Measurements from ENCODE around the gene MXRA8.
"Not testable (repeated sequence)": the region's sequence is repeated elsewhere in the genome, so short reads cannot be mapped to it uniquely, and the experiment has no call there.

MXRA8 gene

DNA sequence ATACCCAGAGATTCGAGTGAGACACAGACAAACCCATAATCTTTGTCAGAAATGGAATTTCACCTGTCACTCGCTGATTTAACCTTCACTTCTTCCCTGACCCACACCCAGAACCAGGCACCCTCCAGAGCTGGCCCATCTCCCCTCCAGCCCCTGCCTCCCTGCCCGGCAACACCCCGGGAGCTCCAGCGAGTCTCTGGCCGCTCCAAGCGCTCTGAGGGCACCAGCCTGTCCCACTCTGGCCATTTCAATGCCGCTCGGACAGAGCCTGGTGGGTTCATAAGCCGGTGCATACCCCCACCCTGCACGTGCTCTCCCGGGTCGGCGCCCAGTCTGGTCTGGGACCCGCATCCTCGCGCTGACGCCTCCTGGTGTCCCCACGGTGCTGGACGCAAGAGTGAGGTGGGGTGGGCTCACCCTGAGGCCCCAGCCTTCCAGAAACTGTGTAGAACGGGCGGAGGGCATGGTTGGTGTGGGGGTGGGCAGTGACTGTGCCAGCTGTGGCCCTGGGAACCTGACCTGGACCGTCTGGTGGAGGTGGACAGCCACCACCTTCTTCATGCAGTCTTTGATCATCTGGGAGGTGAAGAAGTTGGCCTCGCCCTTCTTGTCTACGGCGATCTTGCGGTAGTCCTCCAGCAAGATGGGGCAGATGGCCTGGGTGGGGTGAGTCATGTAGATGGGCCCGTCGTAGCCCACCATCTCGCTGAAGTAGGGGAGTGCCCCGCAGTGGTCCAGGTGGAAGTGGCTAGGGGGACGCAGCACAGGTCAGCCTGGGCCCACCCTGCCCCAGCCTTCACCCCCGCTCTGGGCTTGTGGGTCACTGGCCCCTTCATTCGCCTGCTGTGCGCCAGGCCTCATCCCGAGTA lies 39.3 kb downstream of the MXRA8 start:
- DNase-seq (ENCODE audit: low read depth, low spot score), result no peak
- H3K4me3 ChIP-seq (ENCODE audit: insufficient read length, low read depth), result no peak overlapping the region
- peaks cover 14% of the 10 kb centered on the region for H3K4me1 ChIP-seq (ENCODE audit: insufficient read depth, insufficient read length)
- H3K36me3 ChIP-seq (ENCODE audit: insufficient read depth, insufficient read length, low read length), result peaks cover 71% of the 10 kb centered on the region
- TF ChIP-seq YY1 (IDR thresholded peaks at IDR 0.05; ENCODE audit: insufficient read depth, insufficient read length), result no peak
- TF ChIP-seq SUZ12 (IDR thresholded peaks at IDR 0.05; ENCODE audit: extremely low read depth, insufficient read depth, insufficient read length), result no peak
- TF ChIP-seq ZNF274 (IDR thresholded peaks at IDR 0.05; ENCODE audit: low read depth, low read length), result no peak
- no peak overlapping the region for H3K9ac ChIP-seq (ENCODE audit: insufficient read length, low read depth)
- no peaks in the 10 kb centered on the region for H3K27me3 ChIP-seq (ENCODE audit: insufficient read depth, insufficient read length)
- H3K9me3 ChIP-seq (ENCODE audit: insufficient read depth, low read length), result no peaks in the 10 kb centered on the region

DNA sequence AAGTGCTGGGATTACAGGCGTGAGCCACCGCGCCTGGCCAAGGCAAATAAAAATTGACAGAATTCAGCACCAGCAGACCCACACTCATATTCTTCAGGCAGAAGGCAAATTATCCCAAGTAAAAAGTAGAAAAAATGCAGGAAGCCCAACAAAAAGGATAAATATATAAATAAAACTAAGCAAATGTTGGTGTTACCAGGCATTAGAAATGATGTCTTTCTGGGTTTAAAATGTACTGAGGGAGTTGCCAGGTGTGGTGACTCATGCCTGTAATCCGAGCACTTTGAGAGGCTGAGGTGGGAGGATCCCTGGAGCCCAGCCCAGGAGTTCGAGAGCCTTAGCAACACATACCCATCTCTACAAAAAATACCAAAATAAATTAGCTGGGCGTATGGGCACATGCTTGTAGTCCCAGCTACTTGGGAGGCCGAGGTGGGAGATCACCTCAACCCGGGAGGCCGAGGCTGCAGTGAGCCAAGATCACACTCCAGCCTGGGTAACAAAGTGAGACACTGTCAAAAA lies 40.2 kb downstream of the MXRA8 start:
- H3K4me3 ChIP-seq (ENCODE audit: insufficient read length, low read depth), result no peak overlapping the region
- no peak overlapping the region for H3K9ac ChIP-seq (ENCODE audit: insufficient read length, low read depth)
- H3K27me3 ChIP-seq (ENCODE audit: insufficient read depth, insufficient read length), result no peaks in the 10 kb centered on the region
- DNase-seq (ENCODE audit: low read depth, low spot score), result no peak
- H3K36me3 ChIP-seq (ENCODE audit: insufficient read depth, insufficient read length, low read length), result peaks cover 79% of the 10 kb centered on the region
- peaks cover 14% of the 10 kb centered on the region for H3K4me1 ChIP-seq (ENCODE audit: insufficient read depth, insufficient read length)
- no peaks in the 10 kb centered on the region for H3K9me3 ChIP-seq (ENCODE audit: insufficient read depth, low read length)
- TF ChIP-seq ZNF274 (IDR thresholded peaks at IDR 0.05; ENCODE audit: low read depth, low read length) (no peak), SUZ12 (IDR thresholded peaks at IDR 0.05; ENCODE audit: extremely low read depth, insufficient read depth, insufficient read length) (no peak)

DNA sequence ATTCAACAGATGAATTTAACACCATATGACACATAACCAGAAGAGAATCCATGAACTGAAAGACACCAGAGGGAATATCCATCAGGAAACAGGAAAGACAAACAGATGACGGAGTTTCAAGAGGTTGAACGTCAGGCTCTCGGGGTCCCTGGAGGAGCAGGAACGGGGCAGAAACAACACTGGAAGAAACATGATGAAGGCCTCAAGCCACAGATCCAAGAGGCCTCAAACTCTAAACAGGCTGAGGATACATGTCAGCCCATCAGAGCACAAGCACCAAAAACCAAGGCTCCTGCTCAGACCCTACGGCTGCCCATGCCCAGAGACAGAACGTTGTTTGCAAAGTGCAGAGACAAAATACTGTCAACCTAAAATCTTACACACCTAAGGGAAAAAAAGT lies 40.9 kb downstream of the MXRA8 start:
- peaks cover 14% of the 10 kb centered on the region for H3K4me1 ChIP-seq (ENCODE audit: insufficient read depth, insufficient read length)
- H3K4me3 ChIP-seq (ENCODE audit: insufficient read length, low read depth), result no peak overlapping the region
- no peak for TF ChIP-seq SUZ12 (IDR thresholded peaks at IDR 0.05; ENCODE audit: extremely low read depth, insufficient read depth, insufficient read length)
- no peak for TF ChIP-seq ZNF274 (IDR thresholded peaks at IDR 0.05; ENCODE audit: low read depth, low read length)
- TF ChIP-seq YY1 (IDR thresholded peaks at IDR 0.05; ENCODE audit: insufficient read depth, insufficient read length), result no peak
- H3K9me3 ChIP-seq (ENCODE audit: insufficient read depth, low read length), result no peaks in the 10 kb centered on the region
- no peak for DNase-seq (ENCODE audit: low read depth, low spot score)
- no peaks in the 10 kb centered on the region for H3K27me3 ChIP-seq (ENCODE audit: insufficient read depth, insufficient read length)
- no peak overlapping the region for H3K9ac ChIP-seq (ENCODE audit: insufficient read length, low read depth)
- peaks cover 80% of the 10 kb centered on the region for H3K36me3 ChIP-seq (ENCODE audit: insufficient read depth, insufficient read length, low read length)

DNA sequence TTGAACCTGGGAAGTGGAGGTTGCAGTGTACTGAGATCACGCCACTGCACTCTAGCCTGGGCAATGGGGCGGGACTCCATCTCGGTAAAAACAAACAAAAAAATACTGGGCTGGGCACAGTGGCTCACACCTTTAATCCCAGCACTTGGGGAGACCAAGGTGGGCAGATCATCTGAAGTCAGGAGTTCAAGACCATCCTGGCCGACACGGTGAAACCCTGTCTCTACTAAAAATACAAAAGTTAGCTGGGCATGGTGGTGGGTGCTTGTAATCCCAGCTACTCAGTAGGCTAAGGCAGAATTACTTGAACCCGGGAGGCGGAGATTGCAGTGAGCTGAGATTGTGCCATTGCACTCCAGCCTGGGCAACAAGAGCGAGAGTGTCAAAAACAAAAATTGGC lies 42.2 kb downstream of the MXRA8 start:
- not testable (repeated sequence) for H3K9me3 ChIP-seq (ENCODE audit: insufficient read depth, low read length); H3K27me3 ChIP-seq (ENCODE audit: insufficient read depth, insufficient read length); H3K4me3 ChIP-seq (ENCODE audit: insufficient read length, low read depth); DNase-seq (ENCODE audit: low read depth, low spot score); H3K4me1 ChIP-seq (ENCODE audit: insufficient read depth, insufficient read length); H3K9ac ChIP-seq (ENCODE audit: insufficient read length, low read depth)
- H3K36me3 ChIP-seq (ENCODE audit: insufficient read depth, insufficient read length, low read length), result peaks cover 81% of the 10 kb centered on the region

DNA sequence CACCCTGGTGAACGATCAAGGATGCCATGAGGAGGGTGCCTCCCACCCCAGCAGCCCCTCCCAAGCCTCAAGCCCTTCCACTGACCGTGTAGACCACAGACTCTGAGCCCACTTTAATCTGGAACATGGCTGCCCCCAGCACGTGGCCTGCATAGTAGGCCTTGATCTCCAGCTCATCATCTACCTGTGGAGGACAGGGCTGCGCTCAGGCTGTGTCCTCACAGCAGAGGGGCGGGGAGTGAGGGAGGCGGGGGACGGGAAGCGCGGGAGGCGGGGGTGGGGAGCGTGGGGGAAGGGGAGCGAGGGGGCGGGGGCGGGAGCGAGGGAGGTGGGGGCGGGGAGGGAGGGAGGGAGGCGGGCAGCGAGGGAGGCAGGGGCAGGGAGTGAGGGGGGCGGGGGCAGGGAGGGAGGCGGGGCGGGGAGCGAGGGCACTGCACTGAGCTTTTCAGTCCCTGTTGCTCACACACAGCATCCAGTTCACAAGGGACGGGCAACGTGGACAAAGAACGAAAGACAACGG lies 42.9 kb downstream of the MXRA8 start:
- Histone ChIP-seq H3K27me3 (ENCODE audit: insufficient read depth, insufficient read length) (no peaks in the 10 kb centered on the region), H3K4me1 (ENCODE audit: insufficient read depth, insufficient read length) (peaks cover 10% of the 10 kb centered on the region), H3K36me3 (ENCODE audit: insufficient read depth, insufficient read length, low read length) (peaks cover 80% of the 10 kb centered on the region), H3K4me3 (ENCODE audit: insufficient read length, low read depth) (no peak overlapping the region), H3K9ac (ENCODE audit: insufficient read length, low read depth) (peak overlapping the region; percentile 70), H3K9me3 (ENCODE audit: insufficient read depth, low read length) (no peaks in the 10 kb centered on the region)
- DNase-seq (ENCODE audit: low read depth, low spot score), result no peak
- TF ChIP-seq YY1 (IDR thresholded peaks at IDR 0.05; ENCODE audit: insufficient read depth, insufficient read length), result no peak
- no peak for TF ChIP-seq ZNF274 (IDR thresholded peaks at IDR 0.05; ENCODE audit: low read depth, low read length)
- TF ChIP-seq SUZ12 (IDR thresholded peaks at IDR 0.05; ENCODE audit: extremely low read depth, insufficient read depth, insufficient read length), result no peak

DNA sequence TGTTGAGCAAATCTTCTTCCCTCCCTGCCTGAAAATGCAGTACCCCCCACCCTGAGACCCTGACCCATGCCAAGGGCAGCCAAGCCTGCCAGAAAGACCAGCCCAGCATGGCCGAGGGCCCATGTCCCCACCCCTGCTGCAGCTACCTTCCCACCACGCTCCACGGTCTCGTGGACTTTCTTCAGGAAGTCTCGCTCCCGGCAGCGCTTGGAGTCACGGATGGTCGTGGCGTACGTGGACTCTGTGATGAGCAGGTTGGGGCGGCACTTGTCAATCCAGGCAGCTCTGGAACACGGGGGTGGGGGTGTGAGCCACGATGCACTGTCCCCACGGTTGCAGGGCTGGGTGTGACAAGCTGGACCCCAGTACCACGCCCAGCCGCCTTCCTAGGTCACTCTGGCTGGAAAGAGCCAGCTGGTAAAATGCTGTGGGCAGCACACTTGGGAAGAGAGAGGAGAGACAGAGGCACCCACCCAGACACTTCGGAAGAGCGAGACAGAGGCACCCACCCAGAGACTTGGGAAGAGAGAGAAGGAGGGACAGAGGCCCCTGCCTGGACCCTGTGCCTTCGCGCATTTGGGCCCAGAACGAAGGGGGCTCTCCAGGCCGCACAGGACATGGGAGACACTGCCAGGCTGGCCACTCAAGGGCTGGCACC lies 43.5 kb downstream of the MXRA8 start:
- H3K4me1 ChIP-seq (ENCODE audit: insufficient read depth, insufficient read length), result peaks cover 12% of the 10 kb centered on the region
- H3K4me3 ChIP-seq (ENCODE audit: insufficient read length, low read depth), result no peak overlapping the region
- no peak for DNase-seq (ENCODE audit: low read depth, low spot score)
- no peaks in the 10 kb centered on the region for H3K27me3 ChIP-seq (ENCODE audit: insufficient read depth, insufficient read length)
- peak overlapping the region; percentile 70 for H3K9ac ChIP-seq (ENCODE audit: insufficient read length, low read depth)
- TF ChIP-seq YY1 (IDR thresholded peaks at IDR 0.05; ENCODE audit: insufficient read depth, insufficient read length), result no peak
- TF ChIP-seq SUZ12 (IDR thresholded peaks at IDR 0.05; ENCODE audit: extremely low read depth, insufficient read depth, insufficient read length), result no peak
- TF ChIP-seq ZNF274 (IDR thresholded peaks at IDR 0.05; ENCODE audit: low read depth, low read length), result no peak
- no peaks in the 10 kb centered on the region for H3K9me3 ChIP-seq (ENCODE audit: insufficient read depth, low read length)
- H3K36me3 ChIP-seq (ENCODE audit: insufficient read depth, insufficient read length, low read length), result peaks cover 80% of the 10 kb centered on the region

DNA sequence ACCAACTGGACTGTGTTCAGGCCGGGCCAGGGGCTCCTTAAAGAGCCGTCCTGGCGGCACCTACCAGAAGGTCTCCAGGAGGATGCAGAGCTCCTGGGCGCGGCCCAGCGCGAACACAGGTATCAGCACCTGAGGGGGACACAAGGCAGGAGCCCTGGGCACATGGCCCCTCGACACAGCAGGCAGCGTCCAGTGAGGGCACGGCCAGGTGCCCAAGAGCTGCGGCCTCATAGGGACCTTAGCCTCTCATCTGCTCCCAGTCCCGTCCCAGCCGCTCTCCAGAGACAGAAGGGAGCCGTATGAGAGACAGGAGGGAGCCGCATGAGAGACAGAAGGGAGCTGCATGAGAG lies 44.1 kb downstream of the MXRA8 start:
- H3K36me3 ChIP-seq (ENCODE audit: insufficient read depth, insufficient read length, low read length), result peaks cover 79% of the 10 kb centered on the region
- H3K4me3 ChIP-seq (ENCODE audit: insufficient read length, low read depth), result no peak overlapping the region
- H3K9ac ChIP-seq (ENCODE audit: insufficient read length, low read depth), result no peak overlapping the region
- H3K27me3 ChIP-seq (ENCODE audit: insufficient read depth, insufficient read length), result no peaks in the 10 kb centered on the region
- no peaks in the 10 kb centered on the region for H3K9me3 ChIP-seq (ENCODE audit: insufficient read depth, low read length)
- DNase-seq (ENCODE audit: low read depth, low spot score), result no peak
- TF ChIP-seq YY1 (IDR thresholded peaks at IDR 0.05; ENCODE audit: insufficient read depth, insufficient read length), result no peak
- TF ChIP-seq SUZ12 (IDR thresholded peaks at IDR 0.05; ENCODE audit: extremely low read depth, insufficient read depth, insufficient read length), result no peak
- TF ChIP-seq ZNF274 (IDR thresholded peaks at IDR 0.05; ENCODE audit: low read depth, low read length), result no peak
- peaks cover 12% of the 10 kb centered on the region for H3K4me1 ChIP-seq (ENCODE audit: insufficient read depth, insufficient read length)

Measured in NT2/D1 (cell line).